Fibroblast of skin of right quadriceps (primary cell): ENCODE data around the gene DDX49.
"Not testable (repeated sequence)": the region's sequence is repeated elsewhere in the genome, so short reads cannot be mapped to it uniquely, and the experiment has no call there.

Experiments used
- DNase-seq: peaks from one replicate; pipeline ENCODE4 v3.0.0-alpha.2; 2013

Gene DDX49

GRCh38 chr19:18943465-18943864 lies 23.9 kb downstream of the DDX49 start:
- DNase-seq: no peak

- DNase-seq: no peak
Observed at GRCh38 chr19:18945297-18945696, 25.8 kb downstream of the DDX49 start.

DNA sequence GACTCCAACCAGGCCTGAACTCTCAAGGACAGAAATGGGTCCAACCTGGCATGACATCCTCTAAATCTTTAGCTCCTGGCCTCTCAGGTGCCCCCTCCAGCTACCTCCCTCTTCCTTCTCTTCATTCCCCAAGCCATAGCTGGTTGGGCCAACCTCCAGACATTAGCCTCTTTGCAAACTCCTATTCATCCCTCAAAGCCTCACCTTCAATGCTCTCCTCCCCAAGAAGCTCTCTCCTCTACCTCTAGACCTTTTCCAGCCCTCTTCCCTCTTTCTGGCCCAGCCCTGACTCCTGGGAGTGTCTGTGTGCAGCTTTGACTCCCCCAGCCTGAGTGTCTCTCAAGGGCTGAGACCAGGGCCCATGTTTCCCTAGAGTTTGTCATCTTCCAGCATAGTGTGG lies 26.8 kb downstream of the DDX49 start:
- no peak for DNase-seq

DNA sequence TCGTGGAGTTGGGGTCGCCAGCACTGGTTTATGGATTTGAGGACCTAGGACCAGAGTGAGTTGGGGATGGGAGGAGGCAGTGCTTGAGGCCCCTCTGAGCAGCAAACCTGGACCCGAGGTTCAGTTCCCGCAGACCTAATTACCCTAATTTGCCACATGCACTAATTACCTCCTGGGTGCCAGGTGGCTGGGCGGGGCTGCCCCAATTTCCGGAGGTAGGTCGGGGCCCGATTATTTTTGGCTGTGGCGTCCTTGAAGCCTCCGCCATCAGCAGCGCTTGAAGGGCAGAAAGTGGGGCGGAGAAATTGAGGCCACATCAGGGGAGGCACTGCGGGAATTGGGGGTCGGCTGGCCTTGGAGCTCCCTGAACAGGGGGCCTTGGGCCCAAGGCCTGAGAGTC lies 27.4 kb downstream of the DDX49 start:
- DNase-seq: no peak

GRCh38 chr19:18948075-18948975 lies 28.8 kb downstream of the DDX49 start:
- DNase-seq: no peak

GRCh38 chr19:18948976-18949356 lies 29.5 kb downstream of the DDX49 start:
- DNase-seq: no peak

GRCh38 chr19:18949858-18950257 lies 30.3 kb downstream of the DDX49 start:
- no peak for DNase-seq

GRCh38 chr19:18951721-18952281 lies 32.3 kb downstream of the DDX49 start:
- no peak for DNase-seq

DNA sequence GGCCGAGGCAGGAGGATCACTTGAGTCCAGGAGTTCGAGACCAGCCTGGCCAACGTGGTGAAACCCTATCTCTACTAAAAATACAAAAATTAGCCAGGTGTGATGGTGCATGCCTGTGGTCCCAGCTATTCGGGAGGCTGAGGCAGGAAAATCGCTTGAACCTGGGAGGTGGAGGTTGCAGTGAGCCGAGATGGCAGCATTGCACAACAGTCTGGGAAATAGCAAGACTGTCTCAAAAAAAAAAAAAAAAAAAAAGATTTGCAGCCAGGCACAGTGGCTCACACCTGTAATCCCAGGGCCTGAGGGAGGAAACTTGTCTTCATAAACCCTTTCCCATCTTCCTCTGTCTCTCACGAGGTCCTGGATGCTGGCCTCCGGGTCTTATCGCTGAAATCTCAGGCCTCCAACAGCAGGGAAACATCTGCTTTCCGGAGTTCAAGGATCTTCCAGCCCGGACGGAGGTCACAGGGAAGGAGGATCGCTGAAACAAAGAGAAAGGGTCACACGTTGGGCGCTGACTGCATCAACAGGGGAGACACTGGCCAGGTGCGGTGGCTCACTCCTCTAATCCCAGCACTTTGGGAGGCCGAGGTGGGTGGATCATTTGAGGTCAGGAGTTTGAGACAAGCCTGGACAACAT lies 33.0 kb downstream of the DDX49 start:
- DNase-seq: not testable (repeated sequence)

GRCh38 chr19:18954094-18954493 lies 34.6 kb downstream of the DDX49 start:
- DNase-seq: no peak

DNA sequence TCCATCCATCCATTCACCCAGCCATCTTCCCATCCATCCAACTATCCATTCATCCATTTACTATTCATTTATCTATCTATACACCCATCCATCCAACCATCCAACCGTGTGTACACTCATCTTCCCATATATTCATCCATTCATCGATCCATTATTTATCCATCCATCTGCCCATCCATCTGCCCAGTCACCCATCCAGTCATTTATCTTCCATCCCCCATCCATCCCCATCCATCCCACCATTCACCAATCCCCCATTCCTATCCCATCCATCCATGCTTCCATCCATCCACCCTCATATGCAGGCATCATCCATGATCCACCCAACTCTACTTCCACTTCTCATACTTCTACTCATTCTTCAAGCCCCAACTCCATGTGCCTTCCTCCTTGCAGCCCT lies 35.5 kb downstream of the DDX49 start:
- no peak for DNase-seq

- no peak for DNase-seq
Observed at GRCh38 chr19:18960370-18960769, 40.9 kb downstream of the DDX49 start.

DNA sequence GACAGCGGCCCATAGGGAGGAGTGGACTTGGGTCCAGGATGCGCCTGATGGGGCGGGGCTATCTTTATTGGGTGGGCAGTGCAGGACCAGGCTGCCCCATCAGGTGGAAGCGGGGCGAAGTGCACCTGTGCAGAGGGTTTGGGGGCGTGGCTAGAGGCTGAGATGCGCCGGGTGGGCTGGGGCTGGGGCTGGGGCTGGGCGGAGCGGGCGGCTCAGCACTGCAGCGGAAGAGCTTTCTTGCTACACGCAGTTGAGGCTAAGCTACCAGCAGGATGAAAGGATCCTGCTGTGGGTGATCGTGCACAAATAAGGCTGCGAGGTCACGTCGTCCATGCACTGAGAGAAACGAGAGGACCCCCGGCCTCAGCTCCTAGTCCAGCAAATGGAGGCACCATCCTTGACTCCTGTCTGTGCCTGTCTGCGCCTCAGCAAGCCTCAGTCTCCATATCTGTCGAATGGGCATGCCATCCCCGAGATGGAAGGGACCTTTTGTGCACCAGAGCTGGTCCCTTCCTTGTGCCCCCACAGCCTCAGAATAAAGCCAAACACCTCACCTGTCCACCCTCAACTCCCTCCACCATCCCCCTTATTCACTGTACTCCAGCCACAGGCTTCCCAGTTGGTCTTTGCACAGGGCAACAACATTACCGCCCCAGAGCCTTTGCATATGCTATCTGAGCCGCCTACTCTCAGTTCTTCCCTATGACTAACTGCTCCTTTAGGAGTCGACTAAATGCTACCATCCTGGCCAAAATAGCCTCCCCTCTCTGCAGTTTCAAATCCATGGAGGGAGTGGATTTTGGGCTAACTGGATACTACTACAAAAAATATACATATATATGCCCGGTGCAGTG lies 42.5 kb downstream of the DDX49 start:
- DNase-seq: no peak

- no peak for DNase-seq
Observed at GRCh38 chr19:18964121-18964520, 44.6 kb downstream of the DDX49 start.

GRCh38 chr19:18966307-18966706 lies 46.8 kb downstream of the DDX49 start:
- no peak for DNase-seq

DNA sequence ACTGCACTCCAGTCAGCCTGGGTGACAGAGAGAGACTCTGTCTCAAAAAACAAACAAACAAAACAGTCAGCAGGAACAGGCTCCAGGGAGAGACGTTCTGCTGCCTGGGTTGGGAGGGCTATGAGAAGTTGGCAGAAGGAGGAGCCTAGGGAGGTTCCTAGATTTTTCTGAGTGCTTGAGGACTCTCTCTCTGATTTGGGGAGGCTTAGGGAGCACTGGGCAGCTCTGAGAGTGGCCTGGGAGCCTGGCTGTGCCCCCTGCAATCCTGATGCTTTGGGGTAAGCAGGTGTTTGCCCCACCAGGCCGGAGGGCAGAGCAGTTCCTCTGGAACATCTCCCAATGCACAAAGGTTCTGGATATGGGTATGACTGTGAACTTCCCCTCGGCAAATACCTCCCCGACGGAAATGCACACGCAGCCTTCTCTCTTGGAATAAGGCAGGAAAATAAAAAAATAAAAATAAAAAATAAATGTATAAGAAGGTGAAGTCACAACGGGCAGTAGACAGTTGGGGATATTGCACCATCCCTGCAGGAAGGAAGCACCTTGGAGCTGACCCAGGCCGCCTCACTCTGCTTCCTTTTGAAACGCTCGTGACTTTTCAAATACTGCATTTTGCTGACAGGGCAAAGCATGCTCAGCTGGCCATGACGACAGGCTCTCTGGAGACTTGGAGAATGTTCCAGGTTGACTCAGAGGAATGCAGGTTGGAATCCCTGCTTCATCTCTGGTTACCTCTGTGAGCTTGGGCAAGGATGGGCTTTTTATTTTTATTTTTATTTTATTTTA lies 48.0 kb downstream of the DDX49 start:
- peak; percentile 24 for DNase-seq

DNA sequence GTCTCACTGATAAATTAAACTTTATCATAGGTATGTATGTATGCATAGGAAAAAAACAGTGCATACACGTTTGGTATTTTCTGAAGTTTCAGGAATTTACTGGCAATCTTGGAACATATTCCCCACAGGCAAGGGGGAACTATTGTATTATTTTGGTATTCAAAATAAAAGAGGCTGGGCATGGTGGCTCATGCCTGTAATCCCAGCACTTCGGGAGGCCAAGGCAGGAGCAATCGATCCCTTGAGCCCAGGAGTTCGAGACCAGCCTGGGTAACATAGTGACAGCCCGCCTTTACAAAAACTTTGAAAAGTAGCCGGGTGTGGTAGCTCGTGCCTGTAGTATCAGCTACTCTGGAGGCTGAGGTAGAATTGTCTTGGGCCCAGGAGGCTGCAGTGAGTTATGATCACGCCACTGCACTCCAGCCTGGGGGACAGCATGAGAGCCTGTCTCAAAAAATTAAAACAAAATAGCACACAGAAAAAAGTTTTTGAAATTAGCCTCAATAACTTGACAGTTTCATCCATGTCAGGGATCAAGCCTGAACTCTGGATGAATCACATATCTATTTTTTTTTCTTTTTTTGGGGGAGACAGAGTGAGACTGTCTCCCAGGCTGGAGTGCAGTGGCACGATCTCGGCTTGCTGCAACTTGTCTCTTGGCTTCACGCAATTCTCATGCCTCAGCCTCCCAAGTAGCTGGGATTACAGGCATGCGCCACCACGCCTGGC lies 50.6 kb downstream of the DDX49 start:
- no peak for DNase-seq

GRCh38 chr19:18972301-18972811 lies 52.8 kb downstream of the DDX49 start:
- no peak for DNase-seq

GRCh38 chr19:18972851-18973250 lies 53.3 kb downstream of the DDX49 start:
- no peak for DNase-seq

DNA sequence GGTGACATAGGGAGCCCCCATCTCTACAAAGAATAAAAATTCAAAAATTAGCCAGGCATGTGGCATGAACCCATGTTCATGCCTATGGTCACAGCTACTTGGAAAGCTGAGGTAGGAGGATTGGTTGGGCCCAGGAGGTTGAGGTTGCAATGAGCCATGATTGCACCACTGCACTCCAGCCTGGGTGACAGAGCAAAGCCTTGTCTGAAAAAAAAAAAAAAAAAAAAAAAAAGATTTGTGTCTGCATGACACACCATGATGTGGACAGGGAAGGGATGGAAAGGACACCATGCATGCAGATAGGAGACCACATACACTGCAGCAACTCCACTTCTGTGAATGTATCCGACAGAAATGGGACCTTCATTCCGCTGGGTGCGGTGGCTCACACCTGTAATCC lies 55.5 kb downstream of the DDX49 start:
- DNase-seq: no peak

GRCh38 chr19:18975869-18976268 lies 56.4 kb downstream of the DDX49 start:
- DNase-seq: no peak
